ENCODE data around the gene IL22. TPM values are rescaled to one million over a fixed set of nuclear protein-coding genes. Genes with fewer than 3 reads are reported as not detected.

Gene IL22
- total RNA-seq, 1 experiment from 2014 or later = not detected

- Histone ChIP-seq H3K36me3 (no peaks in the 10 kb centered on the region), H3K27me3 (no peaks in the 10 kb centered on the region)
These were observed 17.0 kb upstream of the IL22 start for GRCh38 chr12:68270358-68270757.

DNA sequence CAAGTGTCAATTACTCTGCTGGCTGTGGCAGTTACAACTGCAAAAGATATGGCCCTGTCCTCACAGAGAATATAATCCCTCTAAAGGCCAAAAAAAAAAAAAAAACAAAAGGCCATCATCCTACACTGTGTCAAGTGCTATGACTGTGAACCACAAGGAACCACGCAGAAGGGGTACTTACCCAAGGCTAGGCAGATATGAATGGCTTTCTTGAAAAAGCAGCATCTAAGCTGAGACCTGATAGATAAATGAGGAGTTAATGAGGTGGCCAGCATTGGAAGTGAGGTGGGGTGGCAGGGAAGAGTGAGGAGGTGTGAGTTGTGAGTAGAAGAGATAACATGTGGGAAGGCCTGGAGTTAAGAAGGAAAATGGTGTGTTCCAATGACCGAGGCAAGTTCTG is 16.4 kb upstream of the IL22 start:
- no peak for DNase-seq
- Histone ChIP-seq H3K4me3 (no peak overlapping the region), H3K9me3 (no peaks in the 10 kb centered on the region), H3K36me3 (no peaks in the 10 kb centered on the region), H3K27me3 (no peaks in the 10 kb centered on the region)

More at GRCh38 chr12:68270358-68270757, 17.0 kb upstream of the IL22 start:
- Histone ChIP-seq H3K4me3 (no peak overlapping the region), H3K9me3 (no peaks in the 10 kb centered on the region)
- DNase-seq = no peak

DNA sequence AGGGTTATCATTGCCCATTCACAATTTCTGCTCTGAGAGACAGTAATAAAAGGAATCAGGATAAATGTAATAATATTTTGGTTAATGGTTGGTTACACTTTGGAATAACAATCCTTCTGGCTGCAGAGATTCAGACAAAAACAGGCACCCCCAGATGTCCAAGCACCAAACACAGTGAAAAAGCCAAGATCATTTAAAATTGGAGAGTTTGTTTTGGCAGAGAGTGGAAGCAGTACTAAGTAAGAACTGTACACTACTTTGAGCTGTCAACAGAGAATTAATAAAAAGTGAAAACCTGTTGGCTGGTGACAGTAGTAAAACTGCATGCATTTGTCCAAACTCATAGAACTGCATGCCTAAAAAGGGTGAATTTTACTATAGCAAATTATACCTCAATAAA is 15.6 kb upstream of the IL22 start:
- DNase-seq = no peak
- Histone ChIP-seq H3K9me3 (no peaks in the 10 kb centered on the region), H3K36me3 (no peaks in the 10 kb centered on the region), H3K4me3 (no peak overlapping the region), H3K27me3 (no peaks in the 10 kb centered on the region)

GRCh38 chr12:68267892-68268396 is 14.5 kb upstream of the IL22 start:
- Histone ChIP-seq H3K4me3 (no peak overlapping the region), H3K9me3 (no peaks in the 10 kb centered on the region), H3K36me3 (no peaks in the 10 kb centered on the region), H3K27me3 (no peaks in the 10 kb centered on the region)
- DNase-seq = no peak

- no peak overlapping the region for H3K4me3 ChIP-seq
- no peaks in the 10 kb centered on the region for H3K27me3 ChIP-seq
- no peaks in the 10 kb centered on the region for H3K36me3 ChIP-seq
- H3K9me3 ChIP-seq = no peaks in the 10 kb centered on the region
- no peak for DNase-seq
These were observed 11.5 kb upstream of the IL22 start for GRCh38 chr12:68264857-68265256.

GRCh38 chr12:68264158-68264855 is 10.9 kb upstream of the IL22 start:
- H3K9me3 ChIP-seq = no peaks in the 10 kb centered on the region
- no peaks in the 10 kb centered on the region for H3K27me3 ChIP-seq
- no peaks in the 10 kb centered on the region for H3K36me3 ChIP-seq
- H3K4me3 ChIP-seq = no peak overlapping the region
- no peak for DNase-seq

GRCh38 chr12:68263366-68263765 is 10.0 kb upstream of the IL22 start:
- no peaks in the 10 kb centered on the region for H3K27me3 ChIP-seq
- no peaks in the 10 kb centered on the region for H3K9me3 ChIP-seq
- no peaks in the 10 kb centered on the region for H3K36me3 ChIP-seq
- no peak overlapping the region for H3K4me3 ChIP-seq
- no peak for DNase-seq

DNA sequence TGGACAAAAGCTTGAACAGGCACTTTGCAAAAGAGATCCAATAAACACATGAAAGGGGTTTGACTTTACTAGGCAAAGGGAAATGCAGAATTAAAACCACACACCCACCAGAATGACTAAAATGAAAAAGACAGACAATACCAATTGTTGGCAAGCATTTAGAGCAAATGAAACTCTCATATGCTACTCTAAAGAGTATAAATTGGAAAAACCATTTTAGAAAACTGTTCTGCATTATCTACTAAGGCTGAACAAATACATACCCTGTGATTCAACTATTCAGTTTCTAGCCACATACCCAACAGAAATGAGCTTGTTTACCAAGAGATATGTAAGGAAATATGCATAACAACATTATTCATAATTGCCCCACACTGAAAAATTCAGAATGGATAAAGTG is 8.5 kb upstream of the IL22 start:
- no peak overlapping the region for H3K4me3 ChIP-seq
- H3K36me3 ChIP-seq = no peaks in the 10 kb centered on the region
- DNase-seq = no peak
- no peaks in the 10 kb centered on the region for H3K27me3 ChIP-seq
- no peaks in the 10 kb centered on the region for H3K9me3 ChIP-seq

DNA sequence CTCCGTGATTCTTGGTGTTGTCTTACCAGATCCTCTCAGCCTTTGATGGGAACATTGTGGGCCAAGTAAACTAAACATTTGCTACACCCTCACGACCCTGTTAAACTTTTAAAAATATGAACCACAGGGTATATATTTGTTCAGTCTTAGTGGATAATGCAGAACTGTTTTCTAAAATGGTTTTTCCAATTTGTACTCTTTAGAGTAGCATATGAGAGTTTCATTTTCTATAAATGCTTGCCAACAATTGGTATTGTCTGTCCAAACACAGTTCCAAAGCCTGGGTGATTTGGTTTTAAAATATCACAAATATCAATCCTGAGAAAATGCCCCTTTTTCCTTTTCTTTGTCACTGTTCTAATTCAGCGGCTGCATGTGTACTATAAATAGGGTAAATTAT is 6.7 kb upstream of the IL22 start:
- no peaks in the 10 kb centered on the region for H3K36me3 ChIP-seq
- DNase-seq = no peak

DNA sequence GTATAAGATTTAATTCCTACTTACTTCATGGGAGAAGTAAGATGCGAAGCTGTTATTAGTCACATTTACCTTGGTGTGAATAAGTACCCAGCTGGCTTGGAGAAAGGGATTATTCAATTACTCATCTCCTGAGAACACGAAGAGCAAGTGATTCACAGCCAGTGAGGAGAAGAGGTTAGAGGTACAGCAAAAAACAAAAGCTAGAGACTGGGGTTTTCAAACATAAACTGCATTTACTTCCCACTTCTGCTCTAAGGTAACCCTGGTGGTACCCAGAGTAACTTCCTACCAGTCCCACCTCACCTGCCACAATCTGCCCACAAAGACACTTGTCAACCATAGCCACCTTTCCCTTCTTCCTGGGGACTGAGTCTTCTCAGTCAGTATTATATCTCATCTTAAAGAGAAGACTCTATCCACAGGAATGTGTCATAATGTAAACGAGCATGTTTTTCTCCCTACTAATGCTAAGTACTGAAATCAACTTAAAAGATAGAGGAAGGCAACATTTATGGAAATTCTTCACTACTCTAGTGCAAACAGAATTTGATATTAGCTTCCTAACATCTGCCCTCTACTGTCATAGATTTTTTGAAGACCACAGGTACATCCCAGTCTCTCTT is 6.0 kb upstream of the IL22 start:
- H3K36me3 ChIP-seq = no peaks in the 10 kb centered on the region
- H3K27me3 ChIP-seq = no peaks in the 10 kb centered on the region
- H3K4me3 ChIP-seq = no peak overlapping the region
- H3K9me3 ChIP-seq = no peaks in the 10 kb centered on the region
- no peak for DNase-seq

More for the DNA sequence above, 6.7 kb upstream of the IL22 start:
- Histone ChIP-seq H3K9me3 (no peaks in the 10 kb centered on the region), H3K4me3 (no peak overlapping the region), H3K27me3 (no peaks in the 10 kb centered on the region)

DNA sequence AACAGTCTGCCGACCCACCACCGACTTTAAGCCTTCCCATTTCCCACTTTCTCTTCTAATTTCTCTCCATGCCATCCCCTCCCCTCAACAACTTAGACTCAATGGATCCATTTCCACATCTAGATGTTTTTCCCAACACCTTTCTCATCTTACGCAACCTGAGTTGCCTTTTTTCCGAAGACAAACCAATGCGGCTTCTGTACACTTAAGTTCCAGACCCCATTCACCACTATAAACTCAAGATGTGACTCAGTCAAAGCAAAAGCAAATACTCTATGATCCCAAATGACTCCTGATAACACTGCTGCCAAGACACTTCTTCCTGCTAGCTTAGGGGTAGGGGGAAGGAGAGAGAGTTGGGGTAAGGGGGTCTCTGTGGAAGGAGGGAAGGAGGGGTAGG is 1.3 kb downstream of the IL22 start:
- Histone ChIP-seq H3K27me3 (no peaks in the 10 kb centered on the region), H3K36me3 (no peaks in the 10 kb centered on the region), H3K9me3 (no peaks in the 10 kb centered on the region; the same call in 1 of the 2 replicates), H3K4me3 (no peak overlapping the region)
- DNase-seq = no peak

DNA sequence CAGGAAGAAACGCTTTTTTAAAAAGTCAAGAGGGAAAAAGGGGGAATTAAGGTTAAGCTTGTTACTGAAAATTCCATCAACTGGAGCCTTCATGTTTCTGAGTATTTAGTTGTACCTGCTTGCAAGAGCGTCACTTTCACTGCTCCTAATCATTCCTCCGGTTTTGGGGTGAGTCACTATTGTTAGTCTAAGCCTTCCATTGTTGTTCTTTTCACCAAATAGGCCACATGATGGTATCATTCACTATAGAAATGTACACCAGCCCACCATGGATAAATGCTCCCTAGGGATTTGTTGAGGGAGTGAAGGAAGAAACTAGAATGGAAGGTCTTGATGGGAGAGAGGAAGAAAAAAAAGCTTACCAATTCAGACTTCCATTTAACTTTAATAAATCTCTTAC is 3.0 kb downstream of the IL22 start:
- Histone ChIP-seq H3K27me3 (no peaks in the 10 kb centered on the region), H3K4me3 (no peak overlapping the region), H3K36me3 (no peaks in the 10 kb centered on the region), H3K9me3 (no peaks in the 10 kb centered on the region; the same call in 1 of the 2 replicates)
- no peak for DNase-seq

- H3K4me3 ChIP-seq = no peak overlapping the region
- H3K27me3 ChIP-seq = no peaks in the 10 kb centered on the region
- H3K9me3 ChIP-seq = no peaks in the 10 kb centered on the region; the same call in 1 of the 2 replicates
- H3K36me3 ChIP-seq = no peaks in the 10 kb centered on the region
- no peak for DNase-seq
These were observed 5.6 kb downstream of the IL22 start for GRCh38 chr12:68247785-68248184.

- no peak overlapping the region for H3K4me3 ChIP-seq
- no peak for DNase-seq
- no peaks in the 10 kb centered on the region; the same call in 1 of the 2 replicates for H3K9me3 ChIP-seq
- no peaks in the 10 kb centered on the region for H3K27me3 ChIP-seq
- no peaks in the 10 kb centered on the region for H3K36me3 ChIP-seq
These were observed 7.1 kb downstream of the IL22 start for GRCh38 chr12:68246350-68246749.

GRCh38 chr12:68245180-68246021 is 8.0 kb downstream of the IL22 start:
- DNase-seq = no peak
- H3K27me3 ChIP-seq = no peaks in the 10 kb centered on the region
- no peaks in the 10 kb centered on the region; the same call in 1 of the 2 replicates for H3K9me3 ChIP-seq
- no peaks in the 10 kb centered on the region for H3K36me3 ChIP-seq
- H3K4me3 ChIP-seq = no peak overlapping the region

DNA sequence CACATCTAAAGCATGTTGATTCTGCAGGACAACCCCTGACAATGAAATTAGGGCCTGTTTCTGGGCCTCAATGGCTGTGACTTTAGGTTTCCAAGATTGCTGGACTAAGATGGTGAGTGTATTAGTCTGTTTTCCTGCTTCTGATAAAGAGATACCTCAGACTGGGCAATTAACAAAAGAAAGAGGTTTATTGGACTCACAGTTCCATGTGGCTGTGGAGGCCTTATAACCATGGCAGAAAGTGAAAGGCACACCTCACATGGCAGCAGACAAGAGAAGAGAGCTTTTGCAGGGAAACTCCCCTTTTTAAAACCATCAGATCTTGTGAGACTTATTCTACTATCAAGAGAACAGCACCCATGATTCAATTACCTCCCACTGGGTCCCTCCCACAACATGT is 10.6 kb downstream of the IL22 start:
- no peak for DNase-seq
- no peaks in the 10 kb centered on the region; the same call in 1 of the 2 replicates for H3K9me3 ChIP-seq

GRCh38 chr12:68240975-68241374 is 12.4 kb downstream of the IL22 start:
- no peak for DNase-seq
- H3K36me3 ChIP-seq = no peaks in the 10 kb centered on the region
- no peaks in the 10 kb centered on the region for H3K9me3 ChIP-seq
- no peak overlapping the region for H3K4me3 ChIP-seq
- H3K27me3 ChIP-seq = no peaks in the 10 kb centered on the region

More for the DNA sequence above, 10.6 kb downstream of the IL22 start:
- Histone ChIP-seq H3K27me3 (no peaks in the 10 kb centered on the region), H3K4me3 (no peak overlapping the region), H3K36me3 (no peaks in the 10 kb centered on the region)
